Loucy (cell line): ENCODE results near the gene DBF4B.

Experiments
- H2AFZ ChIP-seq: fragments of 200-600 bp; sonication (generic); 2 replicates; pipeline ENCODE4 v1.6.0; 2016; ENCODE audit warnings: antibody characterized with exemption, mild to moderate bottlenecking, low read length, moderate library complexity
- H3F3A ChIP-seq: fragments of 200-600 bp; 2 replicates; pipeline ENCODE4 v1.6.0; 2016; ENCODE audit warnings: antibody characterized with exemption, low read depth, mild to moderate bottlenecking
- H3K27me3 ChIP-seq: fragments of 200-600 bp; sonication (generic); 2 replicates; pipeline ENCODE4 v1.6.1; 2014; ENCODE audit warnings: low read length, mild to moderate bottlenecking; ENCODE audit not compliant: insufficient read depth, poor library complexity, severe bottlenecking
- H3K36me3 ChIP-seq: fragments of 200-600 bp; sonication (generic); 2 replicates; pipeline ENCODE4 v1.6.1; 2016; ENCODE audit warnings: low read length; ENCODE audit not compliant: insufficient read depth
- H3K4me1 ChIP-seq: fragments of 200-600 bp; sonication (generic); 2 replicates; pipeline ENCODE4 v1.5.1; 2014; ENCODE audit warnings: low read length, mild to moderate bottlenecking; ENCODE audit not compliant: insufficient read depth, poor library complexity, severe bottlenecking
- H3K4me2 ChIP-seq: fragments of 200-600 bp; sonication (generic); 2 replicates; pipeline ENCODE4 v1.6.0; 2014; ENCODE audit warnings: antibody characterized with exemption, low read length, low read depth, mild to moderate bottlenecking; ENCODE audit not compliant: poor library complexity, severe bottlenecking
- H3K4me3 ChIP-seq: fragments of 200-600 bp; sonication (generic); 2 replicates; pipeline ENCODE4 v1.5.1; 2014; ENCODE audit warnings: low read length, mild to moderate bottlenecking, mixed read lengths; ENCODE audit not compliant: poor library complexity, severe bottlenecking
- H3K79me2 ChIP-seq: fragments of 200-600 bp; sonication (generic); 2 replicates; pipeline ENCODE4 v1.6.1; 2014; ENCODE audit warnings: low read length; ENCODE audit not compliant: insufficient read depth
- H3K9ac ChIP-seq: fragments of 200-600 bp; sonication (generic); 2 replicates; pipeline ENCODE4 v1.6.0; 2014; ENCODE audit warnings: mild to moderate bottlenecking, low read depth, low read length, moderate library complexity; ENCODE audit not compliant: poor library complexity, severe bottlenecking
- H3K9me2 ChIP-seq: fragments of 200-600 bp; sonication (generic); replicated peaks from 2 replicates; pipeline ENCODE4 v1.6.1; 2016; ENCODE audit warnings: low read depth, low read length, mixed read lengths
- H3K9me3 ChIP-seq: fragments of 200-600 bp; sonication (generic); 2 replicates; pipeline ENCODE4 v1.6.1; 2014; ENCODE audit warnings: mild to moderate bottlenecking, antibody characterized with exemption, low read length, low read depth; ENCODE audit not compliant: insufficient read depth
- H4K20me1 ChIP-seq: fragments of 200-600 bp; sonication (generic); 2 replicates; pipeline ENCODE4 v1.6.0; 2014; ENCODE audit warnings: antibody characterized with exemption, low read length, mild to moderate bottlenecking; ENCODE audit not compliant: insufficient read depth, poor library complexity, severe bottlenecking
- CTCF ChIP-seq: fragments of 200-600 bp; sonication (generic); conservative IDR thresholded peaks from 2 replicates; pipeline ENCODE4 v1.5.1; 2014; ENCODE audit warnings: mild to moderate bottlenecking, antibody characterized with exemption, low read length
- EZH2phosphoT487 ChIP-seq: fragments of 200-600 bp; IDR thresholded peaks from 2 replicates; pipeline ENCODE4 v1.6.1; 2018; ENCODE audit warnings: antibody characterized with exemption, mild to moderate bottlenecking, moderate library complexity, borderline replicate concordance

The DBF4B gene

DNA sequence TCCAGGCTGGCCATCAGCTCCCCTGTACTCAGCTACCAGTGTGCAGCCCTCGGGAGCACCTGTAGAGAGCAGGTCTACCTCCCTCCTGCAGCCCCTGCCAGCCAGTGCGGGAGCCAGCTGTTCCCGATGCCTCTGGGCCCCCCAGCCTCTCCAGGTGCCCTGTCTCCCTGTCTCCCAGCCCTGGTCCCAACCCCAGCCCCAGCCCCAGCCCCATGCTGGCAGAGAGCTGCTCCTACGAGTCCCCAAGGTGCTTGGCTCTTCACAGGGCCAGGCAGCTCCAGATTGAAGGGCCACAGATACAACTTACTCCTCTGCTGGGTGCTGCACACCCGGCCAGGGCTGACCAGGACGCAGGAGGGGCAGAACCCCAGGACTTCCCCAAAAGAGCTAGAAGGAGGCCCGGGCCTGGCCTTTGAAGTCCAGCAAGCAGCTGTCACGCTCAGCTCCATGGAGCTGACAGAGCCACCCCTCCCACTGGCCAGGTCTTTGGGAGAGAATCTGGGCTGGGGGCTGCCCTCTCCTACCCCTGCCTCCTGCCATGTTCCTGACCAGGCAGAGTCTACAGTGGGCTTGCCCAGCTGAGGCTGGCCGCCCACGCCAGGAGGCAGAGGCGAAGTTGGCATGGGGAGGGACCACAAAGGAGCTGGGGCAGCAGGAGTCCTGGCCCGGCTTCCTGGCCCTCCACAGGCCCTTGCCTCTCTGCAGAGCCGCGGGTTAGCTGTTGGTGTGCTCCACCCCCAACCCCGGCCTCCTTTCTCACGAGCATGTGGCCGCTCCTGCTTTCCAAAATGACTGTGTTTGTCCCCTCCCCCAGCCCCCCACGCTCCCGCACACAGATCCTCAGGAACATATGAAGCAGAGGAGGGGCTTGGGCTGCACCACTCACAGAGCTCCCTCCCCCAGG is 40.9 kb downstream of the DBF4B start:
- no peak overlapping the region for H2AFZ ChIP-seq
- no peaks in the 10 kb centered on the region for H3K27me3 ChIP-seq
- no peak for TF ChIP-seq CTCF
- no peak for TF ChIP-seq EZH2phosphoT487
- H3K79me2 ChIP-seq, result no peaks in the 10 kb centered on the region
- no peak overlapping the region for H3K4me3 ChIP-seq
- peaks cover 30% of the 10 kb centered on the region; the same call in 1 of the 2 replicates for H3K36me3 ChIP-seq
- H3K9me2 ChIP-seq, result no peaks in the 10 kb centered on the region
- H3K4me2 ChIP-seq, result no peak overlapping the region
- no peaks in the 10 kb centered on the region for H3K9me3 ChIP-seq
- no peaks in the 10 kb centered on the region for H3F3A ChIP-seq
- no peaks in the 10 kb centered on the region for H4K20me1 ChIP-seq
- no peak overlapping the region for H3K9ac ChIP-seq
- H3K4me1 ChIP-seq, result peaks cover 10% of the 10 kb centered on the region

GRCh38 chr17:44749980-44750318 is 41.5 kb downstream of the DBF4B start:
- peaks cover 10% of the 10 kb centered on the region for H3K4me1 ChIP-seq
- no peaks in the 10 kb centered on the region for H3K27me3 ChIP-seq
- TF ChIP-seq CTCF, result no peak
- no peak for TF ChIP-seq EZH2phosphoT487
- no peaks in the 10 kb centered on the region for H4K20me1 ChIP-seq
- H3K9ac ChIP-seq, result no peak overlapping the region
- no peak overlapping the region for H3K4me3 ChIP-seq
- no peak overlapping the region for H3K4me2 ChIP-seq
- H3F3A ChIP-seq, result no peaks in the 10 kb centered on the region
- H3K79me2 ChIP-seq, result no peaks in the 10 kb centered on the region
- no peaks in the 10 kb centered on the region for H3K9me3 ChIP-seq
- H3K36me3 ChIP-seq, result peaks cover 30% of the 10 kb centered on the region; the same call in 1 of the 2 replicates
- H2AFZ ChIP-seq, result no peak overlapping the region
- H3K9me2 ChIP-seq, result no peaks in the 10 kb centered on the region

- no peak overlapping the region for H3K9ac ChIP-seq
- H3K9me2 ChIP-seq, result no peaks in the 10 kb centered on the region
- H3K4me3 ChIP-seq, result no peak overlapping the region
- H3K27me3 ChIP-seq, result no peaks in the 10 kb centered on the region
- no peaks in the 10 kb centered on the region for H4K20me1 ChIP-seq
- H3K4me1 ChIP-seq, result peaks cover 10% of the 10 kb centered on the region
- peaks cover 30% of the 10 kb centered on the region; the same call in 1 of the 2 replicates for H3K36me3 ChIP-seq
- H2AFZ ChIP-seq, result no peak overlapping the region
- TF ChIP-seq EZH2phosphoT487, result no peak
- no peak for TF ChIP-seq CTCF
- no peaks in the 10 kb centered on the region for H3F3A ChIP-seq
- H3K79me2 ChIP-seq, result no peaks in the 10 kb centered on the region
- no peak overlapping the region for H3K4me2 ChIP-seq
- no peaks in the 10 kb centered on the region for H3K9me3 ChIP-seq
Measured at GRCh38 chr17:44751331-44751730, 42.9 kb downstream of the DBF4B start.
